LoVo (cell line): Measurements from ENCODE around the gene PLAAT2.
"Not testable (repeated sequence)": the region's sequence is repeated elsewhere in the genome, so short reads cannot be mapped to it uniquely, and the experiment has no call there.

ENCODE experiments used
- DNase-seq: peaks from one replicate; pipeline ENCODE4 v3.0.0-alpha.2; 2016; ENCODE audit warnings: low spot score

Gene PLAAT2

GRCh38 chr11:63563201-63564055 is at the start of gene PLAAT2:
Gene PLAAT2 (minus strand): TSS chr11:63563379. CDS start chr11:63563324, 55 bp downstream.
- no peak for DNase-seq

- DNase-seq, result no peak
These were observed 49.0 kb upstream of the PLAAT2 start for GRCh38 chr11:63612181-63612580.

- DNase-seq, result no peak
These were observed 48.2 kb upstream of the PLAAT2 start for GRCh38 chr11:63611395-63611747.

GRCh38 chr11:63610604-63611394 is 47.6 kb upstream of the PLAAT2 start:
- DNase-seq, result peak; percentile 25

GRCh38 chr11:63609971-63610580 is 46.9 kb upstream of the PLAAT2 start:
- no peak for DNase-seq

- peak; percentile 54 for DNase-seq
These were observed 46.4 kb upstream of the PLAAT2 start for GRCh38 chr11:63609536-63609935.

GRCh38 chr11:63608353-63609345 is 45.5 kb upstream of the PLAAT2 start:
- DNase-seq, result no peak

- DNase-seq, result no peak
These were observed 40.0 kb upstream of the PLAAT2 start for GRCh38 chr11:63603180-63603518.

- not testable (repeated sequence) for DNase-seq
These were observed 39.4 kb upstream of the PLAAT2 start for GRCh38 chr11:63602290-63603179.

GRCh38 chr11:63599211-63600122 is 36.3 kb upstream of the PLAAT2 start:
- no peak for DNase-seq

GRCh38 chr11:63598556-63598955 is 35.4 kb upstream of the PLAAT2 start:
- DNase-seq, result no peak

GRCh38 chr11:63595296-63595695 is 32.1 kb upstream of the PLAAT2 start:
- DNase-seq, result no peak

- DNase-seq, result no peak
These were observed 29.8 kb upstream of the PLAAT2 start for GRCh38 chr11:63592975-63593395.

- no peak for DNase-seq
These were observed 27.0 kb upstream of the PLAAT2 start for GRCh38 chr11:63590024-63590788.

GRCh38 chr11:63589000-63589399 is 25.8 kb upstream of the PLAAT2 start:
- no peak for DNase-seq

GRCh38 chr11:63586451-63587166 is 23.4 kb upstream of the PLAAT2 start:
- DNase-seq, result no peak

GRCh38 chr11:63583357-63583677 is 20.1 kb upstream of the PLAAT2 start:
- DNase-seq, result no peak

GRCh38 chr11:63581224-63581623 is 18.0 kb upstream of the PLAAT2 start:
- DNase-seq, result not testable (repeated sequence)
